ENCODE results near the gene SERPINA5. TPM values are rescaled to one million over a fixed set of nuclear protein-coding genes. Genes with fewer than 3 reads are reported as not detected.

SERPINA5 gene
- total and polyA plus RNA-seq, 10 of the 15 experiments (the other 5 are each of a cell fraction or from before 2014, with no cell fraction given) = 0.90 TPM; not detected in 9

DNA sequence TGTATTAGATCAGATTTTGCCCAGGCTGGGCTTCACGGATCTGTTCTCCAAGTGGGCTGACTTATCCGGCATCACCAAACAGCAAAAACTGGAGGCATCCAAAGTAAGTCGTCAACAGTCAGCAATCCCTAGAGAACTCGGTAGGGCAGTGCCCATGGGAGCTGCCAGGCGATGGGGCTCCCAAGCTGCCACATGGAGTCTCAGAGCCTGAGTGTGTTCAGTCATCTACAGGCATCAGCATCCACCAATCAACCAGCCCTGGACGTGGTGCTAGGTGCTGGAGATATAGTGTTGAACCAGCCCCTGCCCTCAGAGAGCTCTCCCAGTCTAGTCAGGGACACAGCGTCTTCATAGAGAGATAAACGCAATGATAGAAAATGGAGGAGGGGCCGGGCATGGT lies 13.0 kb upstream of the SERPINA5 start (continued):
- TF ChIP-seq TCF12 (IDR thresholded peaks at IDR 0.05; ENCODE audit: low read depth, low read length) (no peak), ZNF24 (IDR thresholded peaks at IDR 0.05) (no peak), RAD51 (IDR thresholded peaks at IDR 0.05) (no peak), MEF2B (IDR thresholded peaks at IDR 0.05; ENCODE audit: partially characterized antibody, poor library complexity, severe bottlenecking) (no peak), NFYA (IDR thresholded peaks at IDR 0.05; ENCODE audit: borderline replicate concordance, low read depth, low read length) (no peak)
- TF ChIP-seq, protein P1, sequence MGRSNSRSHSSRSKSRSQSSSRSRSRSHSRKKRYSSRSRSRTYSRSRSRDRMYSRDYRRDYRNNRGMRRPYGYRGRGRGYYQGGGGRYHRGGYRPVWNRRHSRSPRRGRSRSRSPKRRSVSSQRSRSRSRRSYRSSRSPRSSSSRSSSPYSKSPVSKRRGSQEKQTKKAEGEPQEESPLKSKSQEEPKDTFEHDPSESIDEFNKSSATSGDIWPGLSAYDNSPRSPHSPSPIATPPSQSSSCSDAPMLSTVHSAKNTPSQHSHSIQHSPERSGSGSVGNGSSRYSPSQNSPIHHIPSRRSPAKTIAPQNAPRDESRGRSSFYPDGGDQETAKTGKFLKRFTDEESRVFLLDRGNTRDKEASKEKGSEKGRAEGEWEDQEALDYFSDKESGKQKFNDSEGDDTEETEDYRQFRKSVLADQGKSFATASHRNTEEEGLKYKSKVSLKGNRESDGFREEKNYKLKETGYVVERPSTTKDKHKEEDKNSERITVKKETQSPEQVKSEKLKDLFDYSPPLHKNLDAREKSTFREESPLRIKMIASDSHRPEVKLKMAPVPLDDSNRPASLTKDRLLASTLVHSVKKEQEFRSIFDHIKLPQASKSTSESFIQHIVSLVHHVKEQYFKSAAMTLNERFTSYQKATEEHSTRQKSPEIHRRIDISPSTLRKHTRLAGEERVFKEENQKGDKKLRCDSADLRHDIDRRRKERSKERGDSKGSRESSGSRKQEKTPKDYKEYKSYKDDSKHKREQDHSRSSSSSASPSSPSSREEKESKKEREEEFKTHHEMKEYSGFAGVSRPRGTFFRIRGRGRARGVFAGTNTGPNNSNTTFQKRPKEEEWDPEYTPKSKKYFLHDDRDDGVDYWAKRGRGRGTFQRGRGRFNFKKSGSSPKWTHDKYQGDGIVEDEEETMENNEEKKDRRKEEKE (IDR thresholded peaks at IDR 0.05) = no peak

DNA sequence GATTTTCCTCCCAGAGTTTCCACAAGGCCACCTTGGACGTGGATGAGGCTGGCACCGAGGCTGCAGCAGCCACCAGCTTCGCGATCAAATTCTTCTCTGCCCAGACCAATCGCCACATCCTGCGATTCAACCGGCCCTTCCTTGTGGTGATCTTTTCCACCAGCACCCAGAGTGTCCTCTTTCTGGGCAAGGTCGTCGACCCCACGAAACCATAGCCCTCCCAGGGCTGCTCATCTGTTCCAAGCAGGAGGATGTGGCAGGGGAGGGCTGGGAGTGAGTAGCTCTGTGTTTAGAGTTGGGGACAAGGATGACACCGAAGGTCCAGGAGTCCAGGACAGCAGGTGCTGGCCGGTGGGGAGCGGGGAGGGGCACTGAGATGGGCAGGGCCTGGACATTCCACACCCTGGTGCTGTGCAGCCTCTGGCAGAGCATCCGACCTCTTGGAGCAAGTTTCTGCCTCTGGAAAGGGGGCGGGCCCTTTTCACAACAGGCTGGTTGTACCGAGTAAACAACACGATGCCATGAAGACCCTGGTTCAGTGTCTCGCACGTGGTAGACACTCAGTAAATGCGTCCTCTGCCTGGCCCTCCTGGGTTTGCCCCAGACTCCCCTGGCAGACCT lies 11.7 kb upstream of the SERPINA5 start:
- H3K4me2 ChIP-seq (ENCODE audit: control insufficient read depth, insufficient read depth) = no peak overlapping the region
- no peaks in the 10 kb centered on the region for H3K9me3 ChIP-seq (replicated peaks; ENCODE audit: control insufficient read depth, insufficient read depth, low read length)
- no peak overlapping the region for H3K4me3 ChIP-seq
- ATAC-seq = no peak
- FAIRE-seq = no peak
- POLR2A ChIA-PET = no interaction called here
- H3K36me3 ChIP-seq (ENCODE audit: control insufficient read depth in 2 of 2, insufficient read depth in 2 of 2, low read length in 1 of 2) = no peaks in the 10 kb centered on the region
- no peak overlapping the region for H3K27ac ChIP-seq (ENCODE audit: control insufficient read depth, insufficient read depth)
- 42% methylated on average over 19 of the region's 20 CpGs for WGBS (ENCODE audit: insufficient coverage, insufficient replicate concordance, low lambda C conversion rate, missing lambda C conversion rate)
- TF ChIP-seq CHD1 (IDR thresholded peaks at IDR 0.05; ENCODE audit: low read depth, low read length) (no peak), KAT2A (conservative IDR thresholded peaks at IDR 0.05; ENCODE audit: control insufficient read depth, low read depth, low read length) (no peak)
- CTCF ChIA-PET = no interaction called here
- no peaks in the 10 kb centered on the region for H3K79me2 ChIP-seq (ENCODE audit: control insufficient read depth, insufficient read depth, low read length)
- H3K4me1 ChIP-seq (ENCODE audit: control insufficient read depth, insufficient read depth, low read length) = no peaks in the 10 kb centered on the region
- intact Hi-C loops (cut with micrococcal nuclease; ENCODE audit: unreplicated experiment) = no loop called here
- no peaks in the 10 kb centered on the region; a peak in 1 of 4 replicates for H3K27me3 ChIP-seq (replicated peaks in 1 of 2; ENCODE audit: control insufficient read depth in 2 of 2, insufficient read depth in 2 of 2, low read length in 1 of 2)
- H2AFZ ChIP-seq (ENCODE audit: control insufficient read depth, low read depth, low read length) = no peak overlapping the region
- H4K20me1 ChIP-seq (ENCODE audit: control insufficient read depth, insufficient read depth) = no peaks in the 10 kb centered on the region
- in situ Hi-C loops (cut with MboI) = no loop called here
- DNase-seq (ENCODE audit: low read depth, low spot score) = no peak
- SMC1A ChIA-PET (ENCODE audit: uncharacterized antibody, unreplicated experiment) = no interaction called here
- RAD21 ChIA-PET (ENCODE audit: unreplicated experiment) = no interaction called here
- BruUV-seq (replicated peaks) = no TSS peak
- no peak overlapping the region for H3K9ac ChIP-seq (ENCODE audit: control insufficient read depth, insufficient read depth, low read length)
